HepG2 (cell line): ENCODE results near the gene CYB5R3. TPM values are rescaled to one million over a fixed set of nuclear protein-coding genes. Genes with fewer than 3 reads are reported as not detected.
A peak's percentile ranks its signal among the peaks of the same experiment; 100 is the strongest.

Experiments used
- ASH2L ChIP-seq: fragments of 300-600, 200-600 bp; sonication (generic); IDR thresholded peaks from 2 replicates; pipeline ENCODE4 v1.7.0; 2017; ENCODE audit warnings: low read depth, mild to moderate bottlenecking, moderate library complexity, mixed read lengths, low read length; ENCODE audit not compliant: insufficient read length
- ATF5 ChIP-seq: sonication (generic); formaldehyde crosslinking; IDR thresholded peaks from 2 replicates; pipeline ENCODE4 v1.4.0; 2020; ENCODE audit warnings: mild to moderate bottlenecking, low read depth, missing genetic modification reagents
- ATRX ChIP-seq: sonication (generic); formaldehyde crosslinking; IDR thresholded peaks from 2 replicates; pipeline ENCODE4 v1.4.0; 2020; ENCODE audit warnings: missing genetic modification reagents, borderline replicate concordance
- IRF9 ChIP-seq: sonication (generic); formaldehyde crosslinking; IDR thresholded peaks from 2 replicates; pipeline ENCODE4 v1.8.0; 2022; ENCODE audit warnings: missing genetic modification reagents, mild to moderate bottlenecking, borderline replicate concordance
- MAZ ChIP-seq, 2 experiments: sonication (generic) in 1 of 2; formaldehyde crosslinking in 1 of 2; IDR thresholded peaks; 2 replicates each; pipeline versions ENCODE4 v1.5.0 to v1.6.1; 2012 to 2020; ENCODE audit warnings: low read depth in 2 of 2, mild to moderate bottlenecking in 2 of 2, borderline replicate concordance in 1 of 2, improper control_type of control experiment in 1 of 2, low read length in 1 of 2, missing genetic modification reagents in 1 of 2, moderate library complexity in 1 of 2
- NCOR1 ChIP-seq: fragments of 200-600 bp; sonication (generic); IDR thresholded peaks from 2 replicates; pipeline ENCODE4 v1.7.0; 2017; ENCODE audit warnings: antibody characterized with exemption, low read length, borderline replicate concordance
- RBM22 ChIP-seq: fragments of 200-400 bp; formaldehyde crosslinking; optimal IDR thresholded peaks from 2 replicates; pipeline ENCODE3; 2017; ENCODE audit warnings: mild to moderate bottlenecking, low read length, moderate library complexity
- RNF219 ChIP-seq: sonication (generic); formaldehyde crosslinking; IDR thresholded peaks from 2 replicates; pipeline ENCODE4 v1.5.0; 2020; ENCODE audit warnings: mild to moderate bottlenecking, missing genetic modification reagents
- RXRB ChIP-seq: IDR thresholded peaks from 2 replicates; pipeline ENCODE4 v1.6.1; 2016; ENCODE audit warnings: borderline replicate concordance, missing genetic modification reagents, missing compliant biosample characterization
- TBX2 ChIP-seq: sonication (generic); formaldehyde crosslinking; IDR thresholded peaks from 2 replicates; pipeline ENCODE4 v1.5.0; 2020; ENCODE audit warnings: missing genetic modification reagents, mild to moderate bottlenecking, borderline replicate concordance
- ZBED4 ChIP-seq: sonication (generic); formaldehyde crosslinking; IDR thresholded peaks from 2 replicates; pipeline ENCODE4 v1.4.0; 2020; ENCODE audit warnings: missing genetic modification reagents, borderline replicate concordance
- ZFP36L1 ChIP-seq: sonication (generic); formaldehyde crosslinking; IDR thresholded peaks from 2 replicates; pipeline ENCODE4 v1.8.0; 2022; ENCODE audit warnings: mild to moderate bottlenecking, missing genetic modification reagents, moderate library complexity
- ZNF143 ChIP-seq: sonication (generic); formaldehyde crosslinking; IDR thresholded peaks from 2 replicates; pipeline ENCODE4 v1.4.0; 2020; ENCODE audit warnings: missing genetic modification reagents
- ZNF207 ChIP-seq: fragments of 450-650 bp; IDR thresholded peaks from 2 replicates; pipeline ENCODE4 v1.6.1; 2016; ENCODE audit warnings: antibody characterized with exemption, borderline replicate concordance
- ZNF230 ChIP-seq: sonication (generic); formaldehyde crosslinking; IDR thresholded peaks from 2 replicates; pipeline ENCODE4 v1.4.0; 2020; ENCODE audit warnings: mild to moderate bottlenecking, missing genetic modification reagents
- ZNF260 ChIP-seq: sonication (generic); formaldehyde crosslinking; IDR thresholded peaks from 2 replicates; pipeline ENCODE4 v1.4.0; 2020; ENCODE audit warnings: missing genetic modification reagents, low read depth, mild to moderate bottlenecking, borderline replicate concordance
- ZNF329 ChIP-seq: sonication (generic); formaldehyde crosslinking; IDR thresholded peaks from 2 replicates; pipeline ENCODE4 v1.9.0; 2021; ENCODE audit warnings: low read depth, mild to moderate bottlenecking, missing genetic modification reagents
- ZNF629 ChIP-seq: sonication (generic); formaldehyde crosslinking; conservative IDR thresholded peaks from 2 replicates; pipeline ENCODE4 v1.5.0; 2020; ENCODE audit warnings: missing genetic modification reagents
- ZSCAN12 ChIP-seq: sonication (generic); formaldehyde crosslinking; IDR thresholded peaks from 2 replicates; pipeline ENCODE4 v1.9.0; 2021; ENCODE audit warnings: mild to moderate bottlenecking, missing genetic modification reagents
- polyA plus RNA-seq, 8 experiments: library from polyadenylated mRNA; depleted of rRNA in 3 of 8; stranded (reverse) in 7 of 8; unstranded in 1 of 8; fragments of >200 nt; fragmentation: Illumina TruSeq in 4 of 8; extraction: Trizol in 4 of 8; gene quantifications; 2 replicates each; pipeline versions ENCODE4 v1.2.1 to v1.2.3, GENCODE V29; 2011 to 2016; ENCODE audit warnings: low read depth in 4 of 8, missing spikeins in 1 of 8, mixed read lengths in 1 of 8; ENCODE audit not compliant: insufficient read depth in 1 of 8
- total RNA-seq, 5 experiments: library from RNA; depleted of rRNA; stranded (reverse); fragments of >200 nt; fragmentation: Illumina TruSeq; extraction: Trizol; gene quantifications; 2 replicates each; pipeline ENCODE4 v1.2.3, GENCODE V29; 2016; ENCODE audit warnings: low read depth in 1 of 5

Gene CYB5R3
- total and polyA plus RNA-seq, 2 of the 13 experiments (the other 11 are each of a cell fraction or from before 2014, with no cell fraction given), result 32.4 to 305 TPM

- TF ChIP-seq ZBED4 (CRISPR knock-in tag), result no peak
- no peak for TF ChIP-seq ZFP36L1 (CRISPR knock-in tag)
- TF ChIP-seq ZNF329 (CRISPR knock-in tag), result no peak
- TF ChIP-seq ZNF629 (CRISPR knock-in tag), result no peak
- TF ChIP-seq TBX2 (CRISPR knock-in tag), result 0 out of 2 replicates have a peak, but pooled peaks have one; percentile 32
- TF ChIP-seq ASH2L, result no peak
- 0 out of 2 replicates have a peak, but pooled peaks have one; percentile 47 for TF ChIP-seq MAZ (IDR thresholded peaks at IDR 0.05; ENCODE audit: borderline replicate concordance, low read depth, low read length)
- TF ChIP-seq MAZ (CRISPR knock-in tag; IDR thresholded peaks at IDR 0.05; ENCODE audit: low read depth), result 0 out of 2 replicates have a peak, but pooled peaks have one; percentile 44
- TF ChIP-seq ZNF260 (CRISPR knock-in tag), result no peak
- TF ChIP-seq NCOR1, result no peak
- TF ChIP-seq RXRB (CRISPR knock-in tag), result no peak
- TF ChIP-seq ZNF143 (CRISPR knock-in tag), result no peak
- TF ChIP-seq ATRX (CRISPR knock-in tag), result no peak
- TF ChIP-seq RNF219, result no peak
- TF ChIP-seq ZNF207, result no peak
- TF ChIP-seq ATF5 (CRISPR knock-in tag), result no peak
- 0 out of 2 replicates have a peak, but pooled peaks have one; percentile 23 for TF ChIP-seq IRF9
- 0 out of 2 replicates have a peak, but pooled peaks have one; percentile 50 for TF ChIP-seq ZNF230 (CRISPR knock-in tag)
- TF ChIP-seq ZSCAN12 (CRISPR knock-in tag), result no peak
- peak; percentile 37 for TF ChIP-seq RBM22
These were observed 27.6 kb downstream of the CYB5R3 start (continued) for GRCh38 chr22:42621505-42622002.
